Esophagus squamous epithelium (tissue), 5 donors: Measurements from ENCODE around the gene FLNB. TPM values are rescaled to one million over a fixed set of nuclear protein-coding genes. Genes with fewer than 3 reads are reported as not detected.

Source experiments
- DNase-seq: peaks from one replicate; lab custom pipeline; 2025; lab: John Stamatoyannopoulos, UW
- H3K27ac ChIP-seq, 4 donors: fragments of 200-600 bp; sonication (generic); one replicate each; pipeline ENCODE4 v1.5.1; 2016 to 2019; ENCODE audit warnings: mild to moderate bottlenecking in 1 of 4
- H3K27me3 ChIP-seq, 4 donors: fragments of 200-600 bp; sonication (generic); 1 replicate in 3 of 4; 2 replicates in 1 of 4; pipeline versions ENCODE4 v1.5.1 to v1.6.0; 2017 to 2021; ENCODE audit warnings: antibody characterized with exemption in 1 of 4
- H3K36me3 ChIP-seq, 3 donors: fragments of 200-600 bp; sonication (generic); one replicate each; pipeline ENCODE4 v1.5.1; 2016 to 2019
- H3K4me1 ChIP-seq, 3 donors: fragments of 200-600 bp; sonication (generic); one replicate each; pipeline ENCODE4 v1.5.1; 2017 to 2019
- H3K4me3 ChIP-seq, 4 donors: fragments of 200-600 bp; sonication (generic); 1 replicate in 3 of 4; 2 replicates in 1 of 4; pipeline ENCODE4 v1.5.1; 2016 to 2019; ENCODE audit warnings: mild to moderate bottlenecking in 2 of 4, moderate library complexity in 1 of 4
- H3K9me3 ChIP-seq, 3 donors: fragments of 200-600 bp; sonication (generic); one replicate each; pipeline ENCODE4 v1.5.1; 2016 to 2019
- CTCF ChIP-seq, 6 experiments: fragments of 450-650 bp in 4 of 6; fragments of 200-600 bp in 2 of 6; sonication (generic) in 2 of 6; IDR thresholded peaks; one replicate each; pipeline ENCODE4 v1.5.1; 2016 to 2019; ENCODE audit warnings: antibody characterized with exemption in 6 of 6, mild to moderate bottlenecking in 4 of 6, moderate library complexity in 4 of 6
- POLR2A ChIP-seq, 4 donors: fragments of 450-650 bp; IDR thresholded peaks; one replicate each; pipeline ENCODE4 v1.6.1; 2017; ENCODE audit warnings: antibody characterized with exemption in 4 of 4, mild to moderate bottlenecking in 4 of 4, moderate library complexity in 3 of 4
- WGBS, 2 donors: methylation state at CpG; one replicate each; pipeline ENCODE4 v1.1.5; 2018; 5-methylcytosine and 5-hydroxymethylcytosine counted together
- intact Hi-C: fragments of 100-400 bp; cut with DNase I; formaldehyde crosslinking; loops from one replicate; pipeline ENCODE4 v1.15.0; 2022
- total RNA-seq, 4 donors: library from RNA; depleted of rRNA; stranded (reverse); fragments of >200 nt; gene quantifications; one replicate each; pipeline ENCODE4 v1.1.0, GENCODE V29; 2016
- donor health status: DM: yes; HTN: yes; CAD: no.

Gene FLNB
- total RNA-seq, 4 donors from 2014 or later, result 65.4 to 77.0 (median 71.5) TPM

- H3K27me3 ChIP-seq, result no peaks in the 10 kb centered on the region
- TF ChIP-seq POLR2A (IDR thresholded peaks at IDR 0.05), result no peak
- TF ChIP-seq CTCF (IDR thresholded peaks at IDR 0.05), result no peak
- H3K36me3 ChIP-seq, result no peaks in the 10 kb centered on the region
- no peak overlapping the region for H3K4me3 ChIP-seq
- H3K4me1 ChIP-seq, result peaks cover 25 to 88% (median 56%) of the 10 kb centered on the region in 3 donors
- H3K27ac ChIP-seq, result peak overlapping the region; percentile 11 to 78 (median 62)
- H3K9me3 ChIP-seq, result no peaks in the 10 kb centered on the region
- 32% methylated on average over 4 to 5 of the region's 5 CpGs for WGBS, 2 donors
- intact Hi-C loops, result no loop called here
- no peak for DNase-seq
Measured at GRCh38 chr3:58041182-58041825, 33.1 kb downstream of the FLNB start.

- no peak overlapping the region for H3K4me3 ChIP-seq
- intact Hi-C loops, result no loop called here
- TF ChIP-seq POLR2A (IDR thresholded peaks at IDR 0.05), result no peak
- TF ChIP-seq CTCF (IDR thresholded peaks at IDR 0.05), result no peak
- H3K4me1 ChIP-seq, result peaks cover 25 to 89% (median 55%) of the 10 kb centered on the region in 3 donors
- H3K27ac ChIP-seq, result peak overlapping the region; percentile 11 to 78 (median 62)
- no peak for DNase-seq
- H3K27me3 ChIP-seq, result no peaks in the 10 kb centered on the region
- 76 to 82% methylated on average over 2 of the region's 2 CpGs for WGBS, 2 donors
- H3K36me3 ChIP-seq, result no peaks in the 10 kb centered on the region
- no peaks in the 10 kb centered on the region for H3K9me3 ChIP-seq
Measured at GRCh38 chr3:58041826-58042324, 33.7 kb downstream of the FLNB start.

- intact Hi-C loops, result no loop called here
- H3K4me3 ChIP-seq, result no peak overlapping the region
Measured at GRCh38 chr3:58042947-58043707, 34.9 kb downstream of the FLNB start.

GRCh38 chr3:58043933-58044332 lies 35.7 kb downstream of the FLNB start:
- DNase-seq, result no peak
- Histone ChIP-seq H3K4me3 (no peak overlapping the region), H3K27me3 (no peaks in the 10 kb centered on the region), H3K9me3 (no peaks in the 10 kb centered on the region), H3K36me3 (no peaks in the 10 kb centered on the region), H3K27ac (peak overlapping the region in 3 of 4 donors; percentile 68 to 73 (median 71)), H3K4me1 (peaks cover 25 to 89% (median 68%) of the 10 kb centered on the region in 3 donors)
- intact Hi-C loops, result no loop called here
- 73 to 88% methylated on average over 1 to 2 of the region's 4 CpGs for WGBS, 2 donors
- no peak for TF ChIP-seq POLR2A (IDR thresholded peaks at IDR 0.05)
- no peak for TF ChIP-seq CTCF (IDR thresholded peaks at IDR 0.05)

More at GRCh38 chr3:58042947-58043707, 34.9 kb downstream of the FLNB start:
- Histone ChIP-seq H3K27ac (peak overlapping the region; percentile 2 to 73 (median 70)), H3K27me3 (no peaks in the 10 kb centered on the region), H3K36me3 (no peaks in the 10 kb centered on the region), H3K4me1 (peaks cover 25 to 89% (median 63%) of the 10 kb centered on the region in 3 donors), H3K9me3 (no peaks in the 10 kb centered on the region)
- TF ChIP-seq CTCF (IDR thresholded peaks at IDR 0.05) (no peak), POLR2A (IDR thresholded peaks at IDR 0.05) (no peak)
- 71 to 77% methylated on average over 6 of the region's 6 CpGs for WGBS, 2 donors
- no peak for DNase-seq
